HG03064 (cell line): ENCODE measurements around the gene CCT8.
A peak's percentile ranks its signal among the peaks of the same experiment; 100 is the strongest.
"Not testable (repeated sequence)": the region's sequence is repeated elsewhere in the genome, so short reads cannot be mapped to it uniquely, and the experiment has no call there.

Source experiments
- ATAC-seq: cut with Tn5 transposase; IDR thresholded peaks from one replicate; pipeline ENCODE4 v1.9.1; 2021; ENCODE audit warnings: low read depth; ENCODE audit not compliant: unreplicated experiment

CCT8 gene

DNA sequence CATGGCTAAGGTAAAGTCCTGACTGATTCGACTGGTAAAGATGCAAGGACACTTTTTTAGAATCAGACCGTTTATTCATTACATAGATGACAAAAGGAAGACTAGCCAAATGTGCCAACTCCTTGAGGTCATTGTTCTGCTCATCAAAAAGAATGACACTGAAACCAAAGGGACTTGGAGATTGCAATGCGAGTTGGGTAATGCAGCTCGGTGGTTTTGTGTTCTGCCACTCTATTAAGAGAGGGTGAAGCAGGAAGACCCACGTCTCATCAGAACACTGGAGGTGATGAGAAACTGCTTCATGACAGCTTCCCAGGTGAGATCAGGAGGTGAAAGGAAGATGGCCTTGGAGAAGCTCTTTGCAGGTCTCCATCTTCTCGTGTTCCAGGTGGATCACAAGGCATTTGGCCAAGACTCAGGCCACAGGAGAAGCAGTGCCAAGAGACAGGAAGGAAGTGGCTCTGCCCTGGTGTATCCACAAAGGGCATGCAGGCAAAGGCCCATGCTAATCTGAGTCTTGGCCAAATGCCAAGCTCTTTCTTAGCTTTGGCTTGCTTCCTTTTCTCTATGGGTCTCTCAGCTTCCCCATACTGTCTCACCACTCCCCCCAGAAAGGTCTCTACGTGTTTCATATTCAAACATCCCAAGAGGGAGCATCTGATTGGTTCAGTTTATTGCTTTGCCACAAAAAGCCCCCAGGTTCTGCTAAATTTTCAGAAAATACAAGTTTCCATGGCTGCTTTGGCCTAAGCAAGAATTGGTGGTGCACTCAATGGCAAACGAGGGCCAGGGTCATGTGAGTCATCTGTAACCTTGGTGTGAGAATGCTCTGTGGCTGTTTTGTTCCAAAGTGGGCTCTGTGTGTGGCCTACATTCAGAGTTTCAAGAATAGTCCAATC, 5.7 kb upstream of the CCT8 start:
- no peak for ATAC-seq

DNA sequence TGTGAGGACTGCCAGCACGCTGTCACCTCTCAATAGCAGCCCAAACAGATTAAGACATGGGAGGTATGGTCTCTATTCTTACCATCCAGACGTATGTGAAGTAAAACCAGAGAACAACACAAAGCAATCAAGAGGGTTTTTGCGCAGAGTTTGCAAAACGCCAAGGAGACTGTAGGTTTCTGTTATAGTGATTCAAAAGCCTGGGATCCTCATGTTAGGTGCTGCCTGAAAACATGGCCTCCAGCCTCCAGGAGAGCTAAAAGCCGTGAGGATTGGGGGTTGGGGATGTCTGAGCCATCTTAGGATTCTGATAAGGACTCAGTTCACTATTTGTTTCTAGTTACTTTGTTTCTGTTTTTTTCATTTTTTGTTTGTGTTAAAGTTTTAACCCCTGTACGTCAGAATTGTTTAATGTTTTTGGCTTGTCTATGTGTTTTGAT, 4.2 kb upstream of the CCT8 start:
- no peak for ATAC-seq

- ATAC-seq, result not testable (repeated sequence)
These were observed 3.5 kb upstream of the CCT8 start for GRCh38 chr21:29076731-29077640.

- no peak for ATAC-seq
These were observed 2.4 kb upstream of the CCT8 start for GRCh38 chr21:29075706-29076466.

DNA sequence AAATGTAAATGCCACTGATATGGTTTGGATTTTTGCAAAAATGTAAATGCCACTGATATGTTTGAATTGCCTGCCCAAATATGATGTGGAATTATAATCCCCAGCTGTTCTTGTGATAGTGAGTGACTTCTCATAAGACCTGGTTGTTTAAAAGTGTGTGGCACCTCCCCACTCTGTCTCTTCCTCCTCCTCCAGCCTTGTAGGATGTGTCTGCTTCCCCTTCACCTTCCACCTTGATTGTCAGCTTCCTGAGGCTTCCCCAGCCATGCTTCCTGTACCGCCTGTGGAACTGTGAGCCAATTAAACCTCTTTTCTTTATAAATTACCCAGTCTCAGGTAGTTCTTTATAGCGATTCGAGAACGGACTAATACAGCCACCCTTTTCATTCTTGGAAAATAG, 1.3 kb upstream of the CCT8 start:
- ATAC-seq, result no peak

GRCh38 chr21:29074007-29074376, 544 bp upstream of the CCT8 start:
- ATAC-seq, result peak; percentile 7

DNA sequence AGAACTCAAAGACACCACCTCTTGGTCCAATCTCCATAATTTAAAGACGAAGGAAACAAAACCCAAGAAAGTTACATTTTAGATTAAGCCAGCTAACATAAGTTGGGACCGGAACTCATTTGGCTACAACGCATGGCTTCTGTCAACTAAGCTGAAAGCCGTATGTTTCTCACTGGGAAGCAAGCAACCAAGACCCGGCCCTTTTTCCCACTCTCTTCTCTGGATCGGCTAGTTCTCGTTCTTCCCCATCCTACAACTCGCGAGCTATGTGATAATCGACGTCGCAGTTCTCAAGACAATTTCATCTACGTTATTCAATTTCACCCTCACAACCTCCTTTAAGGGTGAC, 601 bp downstream of the CCT8 start:
- no peak for ATAC-seq

DNA sequence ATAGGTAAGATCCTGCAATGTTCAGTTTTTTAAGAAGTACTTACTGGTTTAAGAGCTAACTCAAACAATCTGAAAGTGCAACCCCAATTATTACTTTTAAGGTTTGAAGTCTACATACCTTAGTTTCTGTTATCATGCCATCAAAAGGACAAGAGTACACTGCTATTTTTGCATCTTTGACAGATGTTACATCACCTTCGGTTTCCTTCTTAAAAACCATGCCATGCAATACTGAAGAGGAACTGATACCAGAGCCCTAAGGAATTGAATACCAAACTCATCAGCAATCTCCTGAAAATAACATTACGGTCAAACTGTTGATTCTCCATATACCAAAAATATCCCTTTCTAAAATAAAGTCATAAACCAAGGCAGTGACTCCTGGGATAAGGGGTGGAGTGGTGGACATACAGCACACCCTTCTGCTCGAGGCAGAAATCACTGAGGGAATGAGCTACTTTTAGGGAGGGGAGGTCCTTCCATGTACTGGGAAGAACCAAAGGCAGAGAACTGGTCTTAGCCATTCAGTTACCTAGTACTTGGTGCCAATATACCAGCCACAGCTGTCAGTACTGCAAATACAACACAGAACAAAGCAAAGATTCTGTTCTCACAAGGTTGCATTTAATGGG, 8.5 kb downstream of the CCT8 start:
- ATAC-seq, result peak; percentile 92

- no peak for ATAC-seq
These were observed 16.9 kb downstream of the CCT8 start for GRCh38 chr21:29056538-29057050.

DNA sequence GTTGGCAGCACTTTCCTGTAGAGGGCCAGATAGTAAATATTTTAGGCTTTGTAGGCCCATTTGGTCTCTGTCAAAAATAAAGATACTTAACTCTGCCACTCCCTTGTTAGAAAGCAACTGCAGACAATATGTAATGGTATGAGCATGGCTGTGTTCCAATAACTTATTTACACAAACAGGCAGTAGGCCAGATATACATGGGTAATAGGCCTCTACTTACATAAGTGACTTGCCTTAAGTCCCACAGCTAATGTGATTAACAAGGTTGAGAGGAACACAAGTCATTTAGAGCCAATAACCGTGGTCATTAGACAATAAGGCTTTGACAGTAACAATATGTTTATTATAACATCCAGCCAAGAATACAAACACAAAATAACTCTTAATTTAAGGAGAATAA, 17.4 kb downstream of the CCT8 start:
- no peak for ATAC-seq

DNA sequence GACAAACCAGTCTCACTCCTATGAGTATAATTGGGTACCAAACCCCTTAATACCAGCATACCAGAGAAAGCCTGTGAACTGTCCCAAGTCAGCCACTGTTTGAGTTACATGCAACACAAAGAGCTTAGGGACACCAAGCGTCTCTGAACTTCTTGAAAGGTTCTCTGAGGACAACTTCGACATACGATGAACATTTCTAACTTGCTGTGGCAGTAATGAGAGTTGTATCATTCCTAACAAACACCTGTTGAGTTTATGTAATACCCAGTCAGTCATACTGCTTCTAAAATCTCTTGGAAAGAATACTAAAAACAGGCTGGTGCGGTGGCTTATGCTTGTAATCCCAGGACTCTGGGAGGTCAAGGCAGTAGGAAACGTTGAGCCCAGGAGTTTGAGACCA, 18.4 kb downstream of the CCT8 start:
- no peak for ATAC-seq

- ATAC-seq, result no peak
These were observed 19.8 kb downstream of the CCT8 start for GRCh38 chr21:29053656-29054055.

GRCh38 chr21:29053011-29053553, 20.4 kb downstream of the CCT8 start:
- no peak for ATAC-seq

- no peak for ATAC-seq
These were observed 21.2 kb downstream of the CCT8 start for GRCh38 chr21:29052224-29052623.

DNA sequence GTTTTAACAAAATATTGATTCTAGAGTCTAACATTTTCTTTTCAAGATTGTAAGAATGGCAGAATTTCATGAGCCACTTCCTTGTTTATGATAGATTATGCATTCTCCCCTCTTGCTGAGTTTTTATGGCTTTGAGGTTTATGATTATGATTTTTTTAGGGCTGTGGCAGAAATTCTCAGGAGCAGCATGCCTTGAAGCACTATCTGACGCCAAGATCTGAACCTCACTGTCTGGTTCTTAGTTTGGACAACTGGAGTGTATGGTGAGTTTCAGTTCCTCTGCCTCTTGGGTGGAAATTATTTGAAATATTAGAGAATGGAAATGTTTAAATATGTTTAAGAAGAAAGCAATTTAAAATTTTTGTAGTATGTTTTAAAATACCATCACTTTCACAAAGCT, 38.8 kb downstream of the CCT8 start:
- no peak for ATAC-seq

- no peak for ATAC-seq
These were observed 39.6 kb downstream of the CCT8 start for GRCh38 chr21:29033871-29034270.

DNA sequence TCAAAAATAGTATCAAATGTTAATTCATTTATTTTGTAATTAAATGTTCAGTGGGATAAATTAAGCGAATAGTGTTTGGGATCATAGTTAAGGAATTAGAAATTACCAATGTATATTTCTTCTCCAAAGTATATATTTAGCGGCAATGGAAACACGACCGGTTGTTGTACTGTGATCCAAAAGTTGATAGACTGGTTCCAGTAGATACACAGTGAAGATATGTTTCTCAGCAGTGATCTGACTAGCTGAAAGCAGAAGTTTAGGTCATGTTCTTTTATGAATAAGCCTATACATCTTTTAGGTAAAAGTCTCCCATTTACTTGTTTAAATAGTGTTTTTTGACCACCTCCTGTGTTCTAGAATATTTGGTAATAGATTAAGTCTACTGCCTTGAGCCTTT, 40.1 kb downstream of the CCT8 start:
- ATAC-seq, result no peak

DNA sequence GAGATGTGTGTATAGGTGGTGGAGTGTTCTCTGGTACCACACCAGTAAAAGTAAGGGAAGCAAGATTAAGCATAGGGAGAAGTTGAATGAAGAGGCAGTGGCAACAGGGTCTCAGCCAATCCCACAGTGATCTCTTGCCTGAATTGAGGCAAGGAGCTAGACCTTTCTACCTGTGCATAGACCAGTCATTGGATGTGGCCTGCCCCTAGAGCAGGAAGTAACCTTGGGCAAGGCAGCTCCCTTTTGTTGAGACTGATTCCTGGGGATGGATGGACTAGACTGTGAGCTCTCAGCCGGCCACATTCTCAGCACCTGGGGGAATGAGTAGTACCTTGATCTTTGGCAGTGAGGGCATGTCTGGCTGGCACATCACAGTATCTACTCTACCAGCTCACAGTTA, 42.5 kb downstream of the CCT8 start:
- ATAC-seq, result no peak

DNA sequence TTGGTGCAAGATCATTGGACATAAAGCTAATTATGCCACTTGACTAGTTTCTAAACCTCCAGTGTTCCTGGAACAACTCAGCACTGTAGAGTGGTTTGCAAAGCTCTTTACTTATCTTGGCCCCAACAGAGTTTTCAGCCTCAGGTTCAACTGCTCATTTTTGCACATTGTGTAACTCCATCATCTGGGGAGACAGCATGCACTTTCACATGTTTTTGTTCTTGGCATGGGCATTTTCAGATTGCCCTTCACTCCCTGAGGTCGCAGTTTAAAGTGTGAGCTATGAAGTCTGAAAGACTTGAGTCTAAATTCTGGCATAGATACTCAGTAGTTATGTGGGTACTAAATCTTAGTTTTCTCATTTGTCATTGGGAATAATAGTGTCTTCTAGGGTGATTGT, 43.9 kb downstream of the CCT8 start:
- ATAC-seq, result no peak

DNA sequence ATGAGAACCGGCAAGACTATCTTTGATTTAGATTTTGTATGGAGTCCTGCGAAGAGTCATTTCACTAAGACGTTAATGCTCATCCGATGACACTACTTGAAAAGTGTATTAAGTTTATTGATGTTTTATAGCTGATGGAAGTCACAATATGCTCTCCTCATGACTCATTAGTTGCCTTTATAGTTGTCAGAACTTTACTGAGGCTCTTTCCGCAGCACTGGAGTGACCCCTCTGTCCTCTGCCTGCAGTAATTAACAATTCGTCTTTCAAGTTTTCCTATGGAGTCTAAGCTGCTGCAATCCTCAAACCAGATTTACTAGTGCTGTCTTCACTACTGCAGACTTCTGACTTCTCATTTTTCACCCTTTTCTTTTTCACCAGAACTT, 48.1 kb downstream of the CCT8 start:
- no peak for ATAC-seq
